Measurements from ENCODE around the gene COL28A1.

The COL28A1 gene

DNA sequence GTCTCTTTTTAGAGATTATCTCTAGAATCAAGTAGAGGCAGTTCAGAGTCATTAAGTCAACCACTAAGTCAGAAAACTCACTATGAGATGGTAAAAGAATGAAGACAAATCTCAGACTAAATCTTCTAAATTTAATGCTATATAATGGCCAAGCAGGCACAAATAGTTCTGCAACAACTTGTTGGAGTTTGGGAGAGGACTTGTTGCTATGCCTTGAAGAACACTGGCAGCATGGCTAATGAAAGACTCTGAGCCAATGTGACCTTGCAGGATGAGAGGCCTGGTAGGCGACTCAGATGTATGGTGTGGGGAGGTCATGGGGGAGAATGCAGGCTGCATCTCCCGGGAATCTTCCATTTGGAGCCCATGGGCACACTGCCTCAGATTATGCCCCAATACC, 224.7 kb downstream of the COL28A1 start:
- no peak for DNase-seq (ENCODE audit: low read depth)
- TF ChIP-seq, protein P1, sequence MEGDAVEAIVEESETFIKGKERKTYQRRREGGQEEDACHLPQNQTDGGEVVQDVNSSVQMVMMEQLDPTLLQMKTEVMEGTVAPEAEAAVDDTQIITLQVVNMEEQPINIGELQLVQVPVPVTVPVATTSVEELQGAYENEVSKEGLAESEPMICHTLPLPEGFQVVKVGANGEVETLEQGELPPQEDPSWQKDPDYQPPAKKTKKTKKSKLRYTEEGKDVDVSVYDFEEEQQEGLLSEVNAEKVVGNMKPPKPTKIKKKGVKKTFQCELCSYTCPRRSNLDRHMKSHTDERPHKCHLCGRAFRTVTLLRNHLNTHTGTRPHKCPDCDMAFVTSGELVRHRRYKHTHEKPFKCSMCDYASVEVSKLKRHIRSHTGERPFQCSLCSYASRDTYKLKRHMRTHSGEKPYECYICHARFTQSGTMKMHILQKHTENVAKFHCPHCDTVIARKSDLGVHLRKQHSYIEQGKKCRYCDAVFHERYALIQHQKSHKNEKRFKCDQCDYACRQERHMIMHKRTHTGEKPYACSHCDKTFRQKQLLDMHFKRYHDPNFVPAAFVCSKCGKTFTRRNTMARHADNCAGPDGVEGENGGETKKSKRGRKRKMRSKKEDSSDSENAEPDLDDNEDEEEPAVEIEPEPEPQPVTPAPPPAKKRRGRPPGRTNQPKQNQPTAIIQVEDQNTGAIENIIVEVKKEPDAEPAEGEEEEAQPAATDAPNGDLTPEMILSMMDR (IDR thresholded peaks at IDR 0.05; ENCODE audit: insufficient read depth, low read depth, low read length, missing control alignments) = no peak
- no peak overlapping the region for H3K4me3 ChIP-seq (ENCODE audit: low read depth, low read length)

DNA sequence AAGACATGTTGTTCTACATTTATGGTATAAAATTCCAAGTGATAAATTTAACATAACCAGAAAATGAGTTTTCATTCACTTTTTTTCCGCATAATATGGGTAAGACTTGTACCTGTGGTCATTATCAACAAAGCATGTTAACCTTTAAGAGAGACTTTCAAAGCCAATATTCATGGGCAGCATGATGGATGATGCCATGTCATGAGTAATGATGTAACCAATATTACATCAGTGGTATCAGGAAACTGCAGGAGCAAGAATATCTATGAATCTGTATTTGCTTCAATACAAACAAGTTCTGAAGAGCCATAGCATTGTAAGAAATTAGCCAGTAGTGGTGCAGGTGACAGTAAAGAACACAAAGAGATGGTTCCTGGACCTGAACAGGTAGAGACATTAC, 226.5 kb downstream of the COL28A1 start:
- H3K4me3 ChIP-seq (ENCODE audit: low read depth, low read length) = no peak overlapping the region
- TF ChIP-seq, protein P1 (IDR thresholded peaks at IDR 0.05; ENCODE audit: insufficient read depth, low read depth, low read length, missing control alignments) = no peak
- no peak for DNase-seq (ENCODE audit: low read depth)
